GM18868 (cell line): Measurements from ENCODE around the gene FNDC5.

ENCODE experiments used
- ATAC-seq: cut with Tn5 transposase; IDR thresholded peaks from one replicate; pipeline ENCODE4 v1.9.1; 2021; ENCODE audit warnings: mild to moderate bottlenecking, moderate library complexity; ENCODE audit not compliant: unreplicated experiment

FNDC5 gene

GRCh38 chr1:32865639-32866405, 4.9 kb downstream of the FNDC5 start:
- no peak for ATAC-seq

- no peak for ATAC-seq
Observed at GRCh38 chr1:32864375-32865019, 6.2 kb downstream of the FNDC5 start.

- ATAC-seq = no peak
Observed at GRCh38 chr1:32863881-32864245, 6.8 kb downstream of the FNDC5 start.

- ATAC-seq = no peak
Observed at GRCh38 chr1:32863218-32863880, 7.4 kb downstream of the FNDC5 start.

GRCh38 chr1:32861904-32862695, 8.6 kb downstream of the FNDC5 start:
- ATAC-seq = no peak

- ATAC-seq = no peak
Observed at GRCh38 chr1:32860566-32860965, 10.1 kb downstream of the FNDC5 start.

- no peak for ATAC-seq
Observed at GRCh38 chr1:32859915-32860314, 10.8 kb downstream of the FNDC5 start.

GRCh38 chr1:32858791-32859190, 11.9 kb downstream of the FNDC5 start:
- no peak for ATAC-seq

- ATAC-seq = no peak
Observed at GRCh38 chr1:32858136-32858535, 12.6 kb downstream of the FNDC5 start.

- ATAC-seq = no peak
Observed at GRCh38 chr1:32855861-32856617, 14.7 kb downstream of the FNDC5 start.

GRCh38 chr1:32848354-32849063, 22.2 kb downstream of the FNDC5 start:
- ATAC-seq = no peak

GRCh38 chr1:32831878-32832277, 38.8 kb downstream of the FNDC5 start:
- no peak for ATAC-seq

GRCh38 chr1:32830092-32830852, 40.4 kb downstream of the FNDC5 start:
- no peak for ATAC-seq

- ATAC-seq = no peak
Observed at GRCh38 chr1:32828341-32828740, 42.4 kb downstream of the FNDC5 start.

GRCh38 chr1:32825181-32825580, 45.5 kb downstream of the FNDC5 start:
- ATAC-seq = no peak

GRCh38 chr1:32818804-32819541, 51.7 kb downstream of the FNDC5 start:
- peak; percentile 48 for ATAC-seq

- peak; percentile 10 for ATAC-seq
Observed at GRCh38 chr1:32817815-32818786, 52.6 kb downstream of the FNDC5 start.
